ENCODE results near the gene TUBGCP6. TPM values are rescaled to one million over a fixed set of nuclear protein-coding genes. Genes with fewer than 3 reads are reported as not detected.

Gene TUBGCP6
- total RNA-seq, 1 donor from 2014 or later, result 51.7 TPM

DNA sequence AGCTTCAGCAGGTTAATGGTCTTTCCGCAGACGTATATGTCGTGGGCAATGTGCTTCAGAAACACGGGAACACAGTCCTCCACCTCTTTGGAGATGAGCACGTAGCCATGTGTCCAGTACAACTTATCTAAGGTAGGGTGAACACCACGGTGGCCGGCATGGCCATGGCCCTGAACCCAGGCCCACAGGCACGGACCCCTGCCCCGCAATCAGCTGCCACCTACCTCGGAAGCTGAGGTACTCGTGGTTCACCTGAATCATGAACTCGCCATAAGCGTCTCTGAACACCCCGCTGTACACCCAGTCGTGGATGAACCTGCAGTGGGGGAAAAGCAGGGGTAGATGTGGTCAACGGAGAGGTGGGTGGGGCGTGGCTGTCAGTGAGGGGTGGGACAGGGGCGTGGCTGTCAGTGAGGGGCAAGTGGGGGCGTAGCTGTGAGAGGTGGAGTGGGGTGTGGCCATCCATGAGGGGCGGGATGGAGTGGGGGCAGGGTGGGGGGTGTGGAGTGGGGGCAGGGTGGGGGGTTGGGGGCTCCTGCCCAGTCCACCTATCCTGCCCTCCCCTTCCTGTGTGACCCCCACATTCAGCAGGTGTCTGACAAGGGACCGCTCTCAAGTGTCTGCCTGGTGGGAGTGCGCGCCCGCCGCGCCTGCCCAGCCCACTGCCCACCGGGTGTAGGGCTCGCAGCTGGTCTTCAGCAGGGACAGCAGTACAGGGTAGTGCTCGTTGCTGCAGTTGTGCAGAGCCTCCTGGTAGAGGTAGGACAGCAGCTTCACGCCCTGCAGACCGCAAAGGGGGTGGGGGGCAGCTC lies 18.6 kb downstream of the TUBGCP6 start:
- Mint-ChIP-seq H3K9me3 (no peaks in the 10 kb centered on the region), H3K27me3 (no peaks in the 10 kb centered on the region), H3K4me1 (no peaks in the 10 kb centered on the region), H3K4me3 (no peak overlapping the region), H3K27ac (no peak overlapping the region), H3K36me3 (ENCODE audit: low read depth) (peaks cover 31% of the 10 kb centered on the region)
- DNase-seq, result no peak
- intact Hi-C loops (cut with micrococcal nuclease), result no loop called here

DNA sequence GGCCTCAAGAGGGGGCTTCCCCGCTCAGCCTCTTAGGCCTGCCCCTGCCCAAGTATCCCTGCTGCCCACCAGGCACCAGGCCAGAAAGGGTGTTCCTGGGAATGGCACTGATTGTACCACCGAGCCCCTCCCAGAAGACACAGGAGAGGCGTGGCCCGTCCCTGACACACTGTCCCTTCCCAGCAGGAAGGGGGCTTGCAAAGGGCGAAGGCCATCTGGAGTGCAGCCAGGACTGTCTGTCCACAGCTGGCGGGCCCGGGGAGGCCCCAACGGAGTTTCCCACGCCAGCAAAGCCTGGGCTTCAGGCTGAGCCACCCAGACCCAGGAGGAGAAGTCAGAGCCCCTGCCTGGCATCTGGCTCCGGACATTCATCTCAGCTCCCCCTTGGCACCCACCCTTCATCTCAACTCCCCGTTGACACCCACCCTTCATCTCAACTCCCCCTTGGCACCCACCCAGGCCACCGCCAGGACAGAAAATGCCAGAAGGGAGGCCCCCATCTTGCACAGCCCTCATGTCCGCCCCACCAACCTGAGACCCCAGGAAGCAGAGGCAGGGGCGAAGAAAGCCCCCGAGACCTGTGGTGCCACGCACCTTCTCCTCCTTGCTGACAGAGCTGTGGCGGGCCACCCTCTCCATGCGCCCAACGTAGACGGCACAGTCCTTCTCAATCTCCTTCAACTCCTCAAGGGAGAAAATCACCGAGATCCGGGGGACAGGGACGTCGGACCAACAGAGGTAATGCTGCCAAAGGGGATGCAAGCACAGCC lies 19.4 kb downstream of the TUBGCP6 start:
- Mint-ChIP-seq H3K27me3 (no peaks in the 10 kb centered on the region), H3K9me3 (no peaks in the 10 kb centered on the region), H3K36me3 (ENCODE audit: low read depth) (peaks cover 34% of the 10 kb centered on the region), H3K27ac (no peak overlapping the region), H3K4me3 (no peak overlapping the region), H3K4me1 (no peaks in the 10 kb centered on the region)
- intact Hi-C loops (cut with micrococcal nuclease), result no loop called here
- DNase-seq, result no peak

DNA sequence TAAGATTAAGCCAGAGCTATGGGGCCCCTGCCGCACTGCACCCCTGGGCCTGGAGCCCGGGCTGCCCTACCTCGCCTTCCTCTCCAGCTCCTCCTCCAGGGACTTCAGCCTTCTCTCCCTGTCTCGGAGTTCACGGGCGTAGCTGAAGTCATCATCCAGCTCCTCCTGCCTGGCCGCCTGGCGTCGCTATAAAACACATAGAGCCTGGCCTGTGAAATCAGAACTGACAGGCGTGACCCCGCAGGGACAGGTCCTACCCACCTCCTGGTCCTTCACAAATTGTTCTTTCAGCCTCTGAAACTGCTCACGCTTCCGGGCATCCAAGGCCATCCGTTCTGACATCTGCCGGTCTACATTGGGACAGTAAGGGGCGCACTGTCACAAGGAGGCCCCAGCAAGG lies 20.8 kb downstream of the TUBGCP6 start:
- intact Hi-C loops (cut with micrococcal nuclease), result no loop called here
- H3K4me3 Mint-ChIP-seq, result no peak overlapping the region
- no peak for DNase-seq
- no peaks in the 10 kb centered on the region for H3K4me1 Mint-ChIP-seq
- H3K27me3 Mint-ChIP-seq, result no peaks in the 10 kb centered on the region
- no peak overlapping the region for H3K27ac Mint-ChIP-seq
- H3K36me3 Mint-ChIP-seq (ENCODE audit: low read depth), result peaks cover 35% of the 10 kb centered on the region
- H3K9me3 Mint-ChIP-seq, result no peaks in the 10 kb centered on the region

DNA sequence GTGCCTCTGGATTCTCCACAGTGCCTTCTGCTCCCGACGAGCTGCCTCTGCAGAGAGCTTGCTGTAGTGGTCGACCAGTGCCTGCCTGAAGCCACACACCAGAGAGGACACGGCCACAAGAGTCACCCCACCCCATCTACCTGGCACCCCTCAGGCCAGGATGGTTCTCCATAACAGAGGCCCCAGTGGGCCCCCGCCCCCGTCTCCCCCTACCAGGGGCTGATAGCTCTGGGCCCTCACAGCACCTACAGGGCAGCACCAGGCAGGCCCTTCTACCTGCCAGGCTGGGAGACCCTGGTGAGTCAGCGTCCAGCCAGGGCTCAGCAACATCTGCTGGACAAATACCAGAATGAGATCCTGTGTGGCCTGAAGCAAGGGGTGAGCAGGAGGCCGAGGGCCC lies 22.3 kb downstream of the TUBGCP6 start:
- no peak overlapping the region for H3K27ac Mint-ChIP-seq
- no peaks in the 10 kb centered on the region for H3K27me3 Mint-ChIP-seq
- peaks cover 32% of the 10 kb centered on the region for H3K36me3 Mint-ChIP-seq (ENCODE audit: low read depth)
- no peaks in the 10 kb centered on the region for H3K9me3 Mint-ChIP-seq
- no peaks in the 10 kb centered on the region for H3K4me1 Mint-ChIP-seq
- DNase-seq, result no peak
- H3K4me3 Mint-ChIP-seq, result no peak overlapping the region
- intact Hi-C loops (cut with micrococcal nuclease), result no loop called here

DNA sequence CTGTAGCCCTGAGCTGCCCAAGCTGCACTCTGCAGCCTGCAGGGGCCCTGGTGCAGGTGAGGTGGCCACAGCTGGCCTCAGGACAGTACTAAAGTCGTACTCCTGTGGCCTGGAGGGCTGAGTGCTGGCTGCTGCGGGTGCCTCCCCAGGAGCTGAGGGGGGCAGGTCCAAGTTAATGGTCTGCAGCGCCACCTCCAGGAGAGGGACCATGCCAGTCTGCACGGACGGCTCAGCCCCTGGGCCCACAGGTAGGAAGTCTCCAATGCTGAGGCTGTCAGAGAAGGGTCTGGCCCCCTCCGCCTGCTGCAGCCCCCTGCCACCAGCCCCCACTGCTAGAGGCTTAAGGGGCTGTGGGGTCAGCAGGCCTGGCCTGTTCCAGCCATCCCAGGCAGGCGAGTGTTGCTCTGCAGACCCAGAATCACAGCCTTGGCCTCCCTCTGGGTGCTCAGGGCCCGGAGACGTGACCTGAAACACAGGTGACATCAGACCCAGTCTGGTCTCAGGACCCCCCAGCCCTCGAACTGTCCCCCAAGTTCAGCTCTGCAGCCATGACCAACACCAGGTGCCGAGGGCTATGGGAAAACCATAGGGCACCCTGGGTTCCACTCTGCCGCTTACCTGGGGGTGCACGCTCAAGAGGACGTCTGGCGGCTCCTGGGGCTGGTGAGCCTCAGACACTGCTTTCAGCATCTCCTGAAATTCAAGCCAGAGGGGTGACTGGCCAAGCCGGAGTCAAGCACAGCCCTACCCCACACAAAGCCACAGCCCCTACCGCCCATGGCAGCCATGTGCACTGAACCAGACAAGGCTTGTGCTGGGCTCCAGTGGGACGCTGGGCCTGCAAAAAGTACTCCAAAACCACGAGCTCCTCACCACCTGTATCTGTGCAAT lies 23.2 kb downstream of the TUBGCP6 start:
- intact Hi-C loops (cut with micrococcal nuclease), result no loop called here
- Mint-ChIP-seq H3K4me1 (no peaks in the 10 kb centered on the region), H3K36me3 (ENCODE audit: low read depth) (peaks cover 32% of the 10 kb centered on the region), H3K9me3 (no peaks in the 10 kb centered on the region), H3K4me3 (no peak overlapping the region), H3K27ac (no peak overlapping the region), H3K27me3 (no peaks in the 10 kb centered on the region)
- no peak for DNase-seq

DNA sequence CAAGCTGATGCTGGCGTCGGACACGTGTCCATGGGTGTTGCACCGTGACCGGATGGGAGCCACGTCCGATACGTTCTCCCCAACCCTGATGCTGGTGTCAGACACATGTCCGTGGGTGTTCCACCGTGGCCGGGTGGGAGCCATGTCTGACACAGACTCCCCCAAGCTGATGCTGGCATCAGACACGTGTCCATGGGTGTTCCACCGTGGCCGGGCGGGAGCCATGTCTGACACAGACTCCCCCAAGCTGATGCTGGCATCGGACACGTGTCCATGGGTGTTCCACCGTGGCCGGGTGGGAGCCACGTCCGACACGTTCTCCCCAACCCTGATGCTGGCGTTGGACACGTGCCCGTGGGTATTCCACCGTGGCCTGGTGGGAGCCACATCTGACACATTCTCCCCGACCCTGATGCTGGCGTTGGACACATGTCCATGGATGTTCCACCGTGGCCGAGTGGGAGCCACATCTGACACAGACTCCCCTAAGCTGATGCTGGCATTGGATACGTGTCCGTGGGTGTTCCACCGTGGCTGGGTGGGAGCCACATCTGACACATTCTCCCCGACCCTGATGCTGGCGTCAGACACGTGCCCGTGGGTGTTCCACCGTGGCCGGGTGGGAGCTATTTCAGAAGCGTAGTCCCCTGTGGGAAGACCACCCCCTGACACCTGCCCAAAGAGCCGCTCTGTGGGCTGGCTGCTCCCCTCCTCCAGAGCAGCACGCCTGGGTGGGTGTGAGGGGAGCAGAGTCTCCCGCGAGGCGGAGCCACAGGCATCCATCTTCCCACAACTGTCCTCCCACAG lies 24.0 kb downstream of the TUBGCP6 start:
- no peak for DNase-seq
- H3K36me3 Mint-ChIP-seq (ENCODE audit: low read depth), result peaks cover 34% of the 10 kb centered on the region
- H3K27ac Mint-ChIP-seq, result no peak overlapping the region
- H3K9me3 Mint-ChIP-seq, result no peaks in the 10 kb centered on the region
- intact Hi-C loops (cut with micrococcal nuclease), result no loop called here
- no peak overlapping the region for H3K4me3 Mint-ChIP-seq
- H3K27me3 Mint-ChIP-seq, result no peaks in the 10 kb centered on the region
- no peaks in the 10 kb centered on the region for H3K4me1 Mint-ChIP-seq

DNA sequence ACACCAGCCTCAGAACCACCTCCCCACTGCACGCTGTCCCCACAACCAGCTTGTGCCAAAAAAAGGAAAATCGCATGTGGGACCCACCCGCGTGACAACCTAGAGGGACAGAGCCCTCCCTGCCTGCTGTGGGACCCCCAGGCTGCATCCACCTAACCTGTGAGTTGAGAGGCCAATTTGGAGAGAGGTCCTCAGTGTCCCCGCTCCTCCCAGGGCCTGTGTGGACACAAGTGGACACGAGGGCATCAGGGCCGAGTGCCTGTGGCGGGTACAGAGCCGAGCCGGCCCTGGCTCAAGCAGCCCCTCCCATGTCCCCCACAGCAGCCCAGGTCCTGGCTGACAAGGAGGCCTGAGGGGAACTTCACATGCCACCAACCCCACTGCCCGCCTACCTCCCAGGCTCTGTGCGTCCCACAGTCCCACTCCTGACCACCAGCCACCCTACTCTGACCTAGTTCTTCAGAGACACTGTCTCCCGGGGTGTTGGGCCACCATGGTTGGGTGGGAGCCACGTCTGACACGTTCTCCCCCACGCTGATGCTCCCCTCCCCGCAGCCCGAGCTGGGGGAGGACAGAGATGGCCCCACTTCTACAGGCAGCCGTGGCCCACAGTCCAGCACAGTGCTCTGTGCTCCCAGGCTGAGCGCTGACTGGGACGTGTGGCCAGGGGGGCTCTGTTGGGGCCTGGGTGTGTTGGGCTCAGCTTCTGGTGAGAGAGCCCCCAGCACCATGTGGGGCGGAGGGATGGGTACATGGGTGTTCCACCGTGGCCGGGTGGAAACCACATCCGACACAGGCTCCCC lies 24.8 kb downstream of the TUBGCP6 start:
- Mint-ChIP-seq H3K9me3 (no peaks in the 10 kb centered on the region), H3K27me3 (no peaks in the 10 kb centered on the region), H3K27ac (peak overlapping the region; percentile 20), H3K4me1 (peaks cover 1% of the 10 kb centered on the region), H3K36me3 (ENCODE audit: low read depth) (peaks cover 37% of the 10 kb centered on the region), H3K4me3 (no peak overlapping the region)
- no peak for DNase-seq
- intact Hi-C loops (cut with micrococcal nuclease), result no loop called here

DNA sequence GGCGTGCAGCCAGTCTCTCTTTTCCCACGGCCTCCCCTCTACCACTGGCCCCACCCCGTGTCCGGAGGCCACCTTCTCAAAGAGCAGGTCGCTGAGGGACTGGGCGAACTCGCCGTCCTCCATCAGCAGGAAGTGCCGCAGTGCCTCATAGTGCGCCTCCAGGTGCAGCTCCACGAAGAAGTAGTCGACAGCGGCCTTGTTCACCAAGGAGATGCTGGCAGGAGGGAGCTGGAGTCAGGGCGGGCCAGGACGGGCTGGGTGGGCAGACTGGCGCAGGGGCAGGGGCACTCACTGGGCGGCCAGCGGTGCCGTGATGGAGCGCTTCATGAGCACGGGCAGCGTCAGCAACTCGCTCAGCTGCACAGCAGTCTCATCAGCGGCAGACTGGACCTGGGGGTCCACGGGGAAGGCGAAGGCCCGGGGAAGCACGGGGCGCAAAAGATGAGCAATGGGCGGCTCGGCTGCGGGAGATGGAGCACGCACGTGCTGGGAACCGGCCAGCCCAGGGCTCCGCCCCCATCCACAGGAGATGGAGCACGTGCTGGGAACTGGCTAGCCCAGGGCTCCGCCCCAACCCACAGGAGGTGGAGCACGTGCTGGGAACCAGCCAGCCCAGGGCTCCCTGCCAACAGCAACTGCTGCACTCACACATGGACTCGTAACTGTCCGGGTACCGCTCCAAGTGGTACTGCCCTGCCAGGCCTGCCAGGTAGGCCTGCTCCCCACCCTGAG lies 25.7 kb downstream of the TUBGCP6 start:
- Mint-ChIP-seq H3K27me3 (no peaks in the 10 kb centered on the region), H3K4me1 (peaks cover 5% of the 10 kb centered on the region), H3K9me3 (no peaks in the 10 kb centered on the region), H3K27ac (no peak overlapping the region), H3K36me3 (ENCODE audit: low read depth) (peaks cover 40% of the 10 kb centered on the region), H3K4me3 (no peak overlapping the region)
- DNase-seq, result no peak
- intact Hi-C loops (cut with micrococcal nuclease), result no loop called here

DNA sequence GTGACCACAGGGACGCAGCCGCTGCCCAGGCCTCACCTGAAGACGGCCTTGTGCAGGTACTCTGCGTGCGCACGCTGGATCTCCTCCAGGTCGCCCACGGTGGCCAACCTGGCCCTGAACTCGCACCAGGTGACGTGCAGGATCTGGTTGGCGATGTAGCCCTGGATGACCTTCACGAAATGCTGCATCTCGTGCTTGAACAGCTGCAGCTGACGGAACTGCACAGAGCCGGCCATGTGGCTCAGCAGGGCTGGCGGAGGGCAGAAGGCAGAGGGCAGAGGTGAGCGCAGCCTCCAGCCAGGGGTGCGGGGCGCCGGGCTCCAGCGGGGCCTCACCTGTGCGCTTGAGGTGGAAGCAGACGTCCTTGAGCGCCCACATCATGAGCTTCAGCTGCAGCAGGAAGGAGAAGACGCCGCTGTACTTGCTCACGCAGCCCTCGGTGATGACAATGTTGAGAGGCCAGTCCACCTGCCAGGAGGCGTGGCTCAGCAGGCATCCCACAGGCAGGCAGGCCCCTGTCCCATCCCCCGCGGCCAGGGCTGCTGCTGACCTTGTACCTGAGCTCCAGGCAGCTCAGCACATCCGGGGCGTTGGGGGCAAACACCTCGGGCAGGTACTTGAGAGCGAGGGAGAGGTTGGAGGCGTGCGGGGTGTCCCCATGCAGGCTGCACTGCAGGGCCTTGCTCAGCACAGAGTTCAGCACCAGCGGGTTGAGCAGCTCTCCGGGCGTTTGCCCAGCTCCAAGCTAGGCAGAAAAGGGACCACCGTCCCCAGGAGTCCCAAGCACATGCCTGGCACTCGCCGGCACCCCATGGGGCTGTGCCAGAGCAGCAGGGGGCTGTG lies 26.4 kb downstream of the TUBGCP6 start:
- H3K4me1 Mint-ChIP-seq, result peaks cover 7% of the 10 kb centered on the region
- no peak overlapping the region for H3K4me3 Mint-ChIP-seq
- H3K27me3 Mint-ChIP-seq, result no peaks in the 10 kb centered on the region
- no peaks in the 10 kb centered on the region for H3K9me3 Mint-ChIP-seq
- no peak overlapping the region for H3K27ac Mint-ChIP-seq
- DNase-seq, result no peak
- H3K36me3 Mint-ChIP-seq (ENCODE audit: low read depth), result peaks cover 40% of the 10 kb centered on the region
- intact Hi-C loops (cut with micrococcal nuclease), result no loop called here

DNA sequence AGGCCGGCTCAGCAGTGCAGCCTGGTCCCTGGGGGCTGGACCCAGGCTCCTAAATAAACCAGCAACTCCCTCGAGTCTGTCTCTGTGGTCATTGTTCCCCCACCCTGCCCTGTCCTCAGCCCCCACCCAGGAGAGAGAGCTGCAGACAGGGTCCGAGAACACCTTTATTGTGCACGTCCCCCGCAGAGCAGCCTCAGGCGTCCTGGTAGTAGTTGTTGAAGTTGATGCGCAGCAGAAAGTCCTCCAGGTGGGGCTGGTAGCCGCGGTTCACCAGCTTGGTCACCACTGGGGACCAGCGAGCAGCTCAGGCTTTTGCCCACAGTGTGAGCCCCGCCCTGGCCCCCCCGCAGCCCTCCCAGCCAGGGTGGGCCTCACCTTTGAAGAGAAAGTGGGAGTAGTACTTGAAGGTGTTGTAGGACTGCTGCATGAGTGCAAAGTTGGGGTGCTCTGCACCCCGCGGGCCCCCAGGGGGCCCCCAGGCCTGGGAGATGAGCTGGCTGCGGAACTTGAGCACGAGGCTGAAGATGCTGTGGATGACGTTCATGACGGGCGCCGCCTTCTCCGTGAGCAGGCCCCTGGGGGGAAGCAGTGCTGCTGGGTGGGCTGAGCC lies 27.2 kb downstream of the TUBGCP6 start:
- Mint-ChIP-seq H3K27ac (no peak overlapping the region), H3K27me3 (no peaks in the 10 kb centered on the region), H3K4me3 (no peak overlapping the region), H3K4me1 (peaks cover 7% of the 10 kb centered on the region), H3K36me3 (ENCODE audit: low read depth) (peaks cover 39% of the 10 kb centered on the region), H3K9me3 (no peaks in the 10 kb centered on the region)
- intact Hi-C loops (cut with micrococcal nuclease), result no loop called here
- no peak for DNase-seq

DNA sequence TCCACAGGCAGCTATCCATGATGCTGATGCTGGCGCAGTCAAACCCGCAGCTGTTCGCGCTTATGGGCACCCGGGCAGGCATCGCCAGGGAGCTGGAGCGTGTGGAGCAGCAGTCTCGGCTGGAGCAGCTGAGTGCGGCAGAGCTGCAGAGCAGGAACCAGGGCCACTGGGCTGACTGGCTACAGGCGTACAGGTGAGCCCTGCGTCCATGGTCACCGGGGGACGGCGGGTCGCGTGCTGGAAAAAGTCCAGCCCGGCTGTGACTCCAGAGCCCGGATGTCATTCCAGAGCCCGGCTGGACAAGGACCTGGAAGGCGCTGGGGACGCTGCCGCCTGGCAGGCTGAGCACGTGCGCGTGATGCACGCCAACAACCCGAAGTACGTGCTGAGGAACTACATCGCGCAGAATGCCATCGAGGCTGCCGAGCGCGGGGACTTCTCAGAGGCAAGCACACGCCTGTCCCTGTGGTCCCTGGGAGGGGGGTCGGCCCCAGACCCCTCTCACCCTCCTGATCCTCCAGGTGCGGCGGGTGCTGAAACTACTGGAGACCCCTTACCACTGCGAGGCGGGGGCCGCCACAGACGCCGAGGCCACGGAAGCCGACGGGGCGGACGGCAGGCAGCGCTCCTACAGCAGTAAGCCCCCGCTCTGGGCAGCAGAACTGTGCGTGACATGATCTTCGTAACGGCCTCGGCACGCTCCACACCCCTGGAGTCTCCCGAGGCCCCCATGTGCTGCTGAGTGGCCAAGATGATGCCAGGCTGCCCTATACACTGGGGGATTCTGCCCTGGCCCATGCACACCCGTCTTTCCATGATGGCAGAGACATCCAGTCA lies 27.9 kb downstream of the TUBGCP6 start:
- Mint-ChIP-seq H3K36me3 (ENCODE audit: low read depth) (peaks cover 39% of the 10 kb centered on the region), H3K4me1 (peaks cover 7% of the 10 kb centered on the region), H3K4me3 (no peak overlapping the region), H3K27ac (no peak overlapping the region), H3K27me3 (no peaks in the 10 kb centered on the region), H3K9me3 (no peaks in the 10 kb centered on the region)
- DNase-seq, result no peak
- intact Hi-C loops (cut with micrococcal nuclease), result no loop called here
